ENCODE measurements around the gene FAM9A.
"Not testable (repeated sequence)": the region's sequence is repeated elsewhere in the genome, so short reads cannot be mapped to it uniquely, and the experiment has no call there.

FAM9A gene

DNA sequence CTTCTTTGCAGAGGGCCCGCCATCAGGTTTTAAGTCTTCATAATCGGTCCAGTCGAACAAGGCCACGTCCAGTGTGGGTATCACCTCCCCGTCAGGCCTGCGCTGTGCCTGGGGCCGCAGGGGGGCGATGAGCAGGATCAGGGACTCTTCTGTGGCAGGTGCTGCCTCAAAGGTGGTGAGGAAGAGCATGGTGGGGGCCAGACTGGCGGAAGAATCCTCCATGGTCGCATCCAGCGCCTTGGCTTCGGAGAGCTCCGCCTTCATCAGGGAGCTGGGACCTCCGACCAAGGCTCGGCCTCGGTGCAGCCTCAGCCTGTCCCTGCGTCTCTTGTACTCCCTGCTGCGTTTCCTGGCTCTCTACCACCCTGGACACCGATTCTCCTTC lies 17.5 kb downstream of the FAM9A start:
- in situ Hi-C loops (cut with MboI; ENCODE audit: low sequenced_read_pairs): no loop called here
- DNase-seq (ENCODE audit: low spot score in 2 of 2): no peak
- no peaks in the 10 kb centered on the region for H3K27me3 ChIP-seq (ENCODE audit: low read depth)
- no peak overlapping the region for H3K4me3 ChIP-seq
- H3K4me1 ChIP-seq: no peaks in the 10 kb centered on the region
- H3K9me3 ChIP-seq: no peaks in the 10 kb centered on the region
- no peaks in the 10 kb centered on the region for H3K36me3 ChIP-seq (replicated peaks)

DNA sequence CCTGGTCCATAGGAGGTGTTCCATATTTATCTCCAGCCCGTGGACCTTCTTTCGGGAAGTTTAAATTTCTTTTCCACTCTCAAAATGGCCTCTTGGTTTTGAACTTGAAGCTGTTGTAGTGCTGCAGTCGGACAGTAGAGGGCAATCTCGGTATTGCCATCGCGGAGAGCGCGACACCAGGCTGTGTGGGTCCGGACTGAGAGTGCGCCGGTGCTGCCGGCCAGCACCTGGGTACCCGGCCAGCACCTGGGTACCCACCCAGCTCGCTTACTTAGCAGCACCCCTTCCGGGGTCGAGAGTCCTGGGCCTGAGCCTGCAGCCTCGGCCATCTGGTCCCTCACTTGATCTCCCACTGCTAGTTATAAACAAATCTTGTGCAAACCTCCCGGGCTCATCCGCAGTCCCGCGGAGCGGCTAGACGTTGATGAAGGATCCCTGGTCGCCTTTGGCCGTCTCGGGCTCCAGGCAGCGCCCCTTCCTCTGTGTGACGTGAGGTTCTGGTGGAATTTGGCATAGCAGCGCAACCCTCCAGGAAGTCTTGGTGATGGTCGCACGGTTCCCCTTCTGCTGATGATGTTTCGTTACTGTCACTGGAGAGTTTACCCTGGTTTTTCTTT lies 18.0 kb downstream of the FAM9A start:
- Histone ChIP-seq H3K4me3 (no peak overlapping the region), H3K36me3 (replicated peaks) (no peaks in the 10 kb centered on the region), H3K27me3 (ENCODE audit: low read depth) (no peaks in the 10 kb centered on the region), H3K9me3 (no peaks in the 10 kb centered on the region), H3K4me1 (no peaks in the 10 kb centered on the region)
- in situ Hi-C loops (cut with MboI; ENCODE audit: low sequenced_read_pairs): no loop called here
- DNase-seq (ENCODE audit: low spot score in 2 of 2): peak; percentile 3 to 46

DNA sequence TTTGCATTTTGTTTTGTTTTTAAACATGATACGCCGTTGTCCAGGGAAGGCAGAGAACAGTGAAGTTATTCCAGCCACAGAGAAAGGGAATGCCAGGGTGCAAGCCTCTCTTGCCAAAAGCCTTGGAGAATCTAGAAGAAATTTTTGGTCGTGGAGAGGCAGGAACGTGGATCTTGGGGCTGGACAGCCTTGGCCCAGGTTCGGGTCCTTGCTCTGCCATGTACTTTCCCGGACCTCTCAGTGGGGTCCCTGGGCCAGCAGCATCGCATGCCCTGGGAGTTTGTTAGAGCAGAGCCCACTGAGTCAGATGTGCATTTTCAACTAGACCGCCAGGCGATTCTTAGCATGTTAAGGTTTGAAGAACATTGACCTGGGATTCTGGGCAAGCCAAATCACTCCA lies 18.6 kb downstream of the FAM9A start:
- H3K4me1 ChIP-seq: no peaks in the 10 kb centered on the region
- no peak for DNase-seq (ENCODE audit: low spot score in 2 of 2)
- in situ Hi-C loops (cut with MboI; ENCODE audit: low sequenced_read_pairs): no loop called here
- no peak overlapping the region for H3K4me3 ChIP-seq
- H3K9me3 ChIP-seq: no peaks in the 10 kb centered on the region
- H3K36me3 ChIP-seq (replicated peaks): no peaks in the 10 kb centered on the region
- H3K27me3 ChIP-seq (ENCODE audit: low read depth): no peaks in the 10 kb centered on the region

DNA sequence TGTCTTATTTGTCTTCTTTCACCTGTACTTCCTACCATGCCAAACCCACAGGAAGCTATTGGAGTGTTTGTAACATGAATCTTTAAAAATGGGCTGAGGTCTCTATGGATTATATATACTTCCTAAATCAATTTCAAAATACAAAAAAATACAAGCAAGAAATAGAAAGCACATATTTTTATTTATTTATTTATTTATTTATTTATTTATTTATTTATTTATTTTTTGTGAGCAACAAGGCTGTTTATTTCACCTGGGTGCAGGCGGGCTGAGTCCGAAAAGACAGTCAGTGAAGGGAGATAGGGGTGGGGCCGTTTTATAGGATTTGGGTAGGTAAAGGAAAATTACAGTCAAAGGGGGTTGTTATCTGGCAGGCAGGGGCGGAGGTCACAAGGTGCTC lies 19.3 kb downstream of the FAM9A start:
- H3K4me1 ChIP-seq; H3K9me3 ChIP-seq; H3K27me3 ChIP-seq (ENCODE audit: low read depth); DNase-seq (ENCODE audit: low spot score in 2 of 2); H3K36me3 ChIP-seq (replicated peaks); H3K4me3 ChIP-seq; in situ Hi-C loops (cut with MboI; ENCODE audit: low sequenced_read_pairs): not testable (repeated sequence)

DNA sequence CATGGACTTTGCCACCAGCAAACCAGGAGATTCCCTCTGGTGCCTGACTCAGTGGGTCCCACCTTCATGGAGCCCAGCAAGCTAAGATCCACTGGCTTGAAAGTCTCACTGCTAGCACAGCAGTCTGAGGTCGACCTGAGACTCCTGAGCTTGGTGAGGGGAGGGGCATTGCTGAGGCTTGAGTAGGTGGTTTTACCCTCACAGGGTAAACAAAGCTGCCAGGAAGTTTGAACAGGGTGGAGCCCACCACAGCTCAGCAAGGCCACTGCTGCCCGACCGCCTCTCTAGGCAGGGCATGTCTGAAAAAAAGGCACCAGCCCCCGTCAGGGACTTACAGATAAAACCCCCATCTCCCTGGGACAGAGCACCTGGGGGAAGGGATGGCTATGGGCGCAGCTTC lies 28.1 kb downstream of the FAM9A start:
- in situ Hi-C loops (cut with MboI; ENCODE audit: low sequenced_read_pairs): no loop called here
- Histone ChIP-seq H3K27me3 (ENCODE audit: low read depth) (no peaks in the 10 kb centered on the region), H3K9me3 (no peaks in the 10 kb centered on the region), H3K36me3 (replicated peaks) (no peaks in the 10 kb centered on the region), H3K4me3 (no peak overlapping the region), H3K4me1 (no peaks in the 10 kb centered on the region)
- no peak for DNase-seq (ENCODE audit: low spot score in 2 of 2)

DNA sequence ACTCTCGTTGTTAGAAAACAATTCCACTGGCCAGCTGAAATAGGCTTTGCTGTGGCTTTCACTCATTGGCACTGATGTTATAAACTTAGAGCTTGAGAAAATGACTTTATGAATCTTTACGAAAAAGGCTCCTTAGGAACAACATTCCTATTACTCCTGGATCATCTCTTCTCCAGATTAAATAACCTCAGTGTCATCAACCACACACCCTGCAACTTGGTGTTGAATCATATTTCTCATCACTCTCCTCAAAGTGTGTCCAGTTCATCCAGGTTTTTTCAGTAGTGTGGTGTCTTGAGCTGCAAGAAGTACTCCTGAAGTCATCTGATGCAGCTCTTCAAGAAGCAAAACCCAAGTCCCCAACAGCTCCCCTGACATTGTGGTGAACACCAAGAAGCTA lies 41.2 kb downstream of the FAM9A start:
- in situ Hi-C loops (cut with MboI; ENCODE audit: low sequenced_read_pairs): no loop called here
- Histone ChIP-seq H3K36me3 (replicated peaks) (no peaks in the 10 kb centered on the region), H3K4me1 (no peaks in the 10 kb centered on the region), H3K9me3 (no peaks in the 10 kb centered on the region), H3K4me3 (no peak overlapping the region), H3K27me3 (ENCODE audit: low read depth) (no peaks in the 10 kb centered on the region)
- no peak for DNase-seq (ENCODE audit: low spot score in 2 of 2)

DNA sequence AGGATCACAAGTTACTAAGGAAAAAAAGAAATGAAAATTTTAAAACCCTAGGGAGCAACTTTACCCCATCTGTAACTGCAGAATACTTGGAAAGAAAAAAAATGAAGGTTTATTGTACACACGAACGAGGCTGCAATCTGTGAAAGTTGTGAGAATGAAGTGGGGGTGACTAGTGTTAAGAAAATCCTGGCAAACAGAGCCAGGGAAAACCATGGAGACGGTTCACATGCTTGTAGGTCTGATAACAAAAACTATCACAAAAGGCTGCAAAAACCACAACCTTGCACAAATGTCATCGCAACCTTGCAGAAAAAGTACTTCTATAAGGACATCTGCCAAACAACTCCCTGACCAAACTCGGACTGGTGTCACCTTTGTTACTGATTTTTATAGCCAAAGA lies 42.5 kb downstream of the FAM9A start:
- H3K4me1 ChIP-seq; H3K36me3 ChIP-seq (replicated peaks); H3K4me3 ChIP-seq; H3K9me3 ChIP-seq; H3K27me3 ChIP-seq (ENCODE audit: low read depth); in situ Hi-C loops (cut with MboI; ENCODE audit: low sequenced_read_pairs); DNase-seq (ENCODE audit: low spot score in 2 of 2): not testable (repeated sequence)

DNA sequence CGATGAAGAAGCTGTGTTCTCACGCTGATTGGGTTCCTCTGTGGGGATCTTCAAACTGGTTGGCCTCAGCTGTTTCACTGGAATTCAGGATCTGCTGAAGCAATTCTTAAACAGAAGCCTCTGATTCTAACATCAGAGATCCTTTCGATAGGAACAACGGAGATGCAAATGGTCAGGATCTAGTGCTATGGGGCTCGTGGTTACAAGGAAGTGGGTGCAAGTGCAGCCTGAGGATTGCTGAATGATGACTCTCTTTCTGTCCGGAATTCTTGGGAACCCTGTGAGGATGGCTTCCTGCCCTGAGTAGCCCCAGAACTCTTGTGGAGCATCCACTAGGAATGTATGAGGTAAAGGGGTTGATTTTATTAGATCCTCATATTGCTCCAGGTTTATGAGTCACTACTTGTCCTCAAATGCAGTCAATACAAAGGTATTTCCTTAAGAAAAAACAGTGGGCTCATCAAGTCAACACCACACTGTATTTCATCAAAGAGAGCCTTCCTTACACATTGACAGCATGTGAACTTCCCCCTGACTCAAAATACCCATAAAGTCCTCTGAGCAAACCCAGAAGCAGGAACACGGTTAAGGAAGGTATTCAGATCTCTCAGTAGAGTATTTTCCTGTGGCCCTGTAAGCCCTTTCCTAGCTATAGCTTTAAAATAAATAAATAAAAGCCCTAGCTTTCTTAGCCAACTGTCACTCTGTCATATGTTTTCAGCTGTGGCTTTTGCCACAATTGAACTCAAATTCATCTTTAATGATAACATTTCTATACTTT lies 43.4 kb downstream of the FAM9A start:
- DNase-seq (ENCODE audit: low spot score in 2 of 2); H3K27me3 ChIP-seq (ENCODE audit: low read depth); in situ Hi-C loops (cut with MboI; ENCODE audit: low sequenced_read_pairs); H3K4me1 ChIP-seq; H3K9me3 ChIP-seq; H3K36me3 ChIP-seq (replicated peaks); H3K4me3 ChIP-seq: not testable (repeated sequence)

DNA sequence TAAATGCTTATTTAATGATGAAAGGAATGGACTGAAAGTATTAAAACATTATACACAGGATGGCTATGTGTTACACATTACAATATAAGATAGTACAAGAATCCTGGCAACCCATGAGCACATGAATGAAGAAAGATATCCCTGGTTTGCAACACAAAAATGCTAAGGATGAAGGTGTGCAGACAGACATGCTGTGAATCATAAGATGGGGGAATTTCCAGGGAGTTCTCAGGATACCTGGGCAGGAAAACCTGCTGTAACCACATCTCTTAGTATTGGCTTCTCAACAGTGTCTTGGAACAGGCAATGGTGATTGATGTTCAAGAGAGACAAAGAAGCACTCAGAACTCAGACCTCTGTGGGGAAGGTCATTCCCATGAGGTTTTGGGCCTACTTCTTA lies 45.4 kb downstream of the FAM9A start:
- no peak for DNase-seq (ENCODE audit: low spot score in 2 of 2)
- no peak overlapping the region for H3K4me3 ChIP-seq
- in situ Hi-C loops (cut with MboI; ENCODE audit: low sequenced_read_pairs): no loop called here

DNA sequence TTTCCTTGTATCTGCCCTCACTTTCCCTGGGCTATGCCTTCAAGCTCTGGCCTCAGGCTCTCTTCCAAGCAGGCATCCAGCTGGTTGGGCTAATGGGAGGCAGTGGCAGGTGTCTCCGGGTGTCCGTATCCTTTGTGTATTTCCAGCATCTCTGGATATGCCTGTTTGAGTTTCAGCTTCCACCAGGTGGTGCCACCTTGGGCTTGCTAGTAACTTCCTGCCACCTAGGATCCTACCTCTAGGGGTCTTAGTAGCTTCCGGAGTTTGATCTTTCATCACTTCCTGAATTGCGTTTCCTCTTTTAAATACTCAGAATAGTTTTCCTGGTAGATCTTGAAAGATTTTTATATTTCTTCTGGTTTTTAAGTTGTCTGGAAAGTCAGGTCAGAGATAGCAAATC lies 46.1 kb downstream of the FAM9A start:
- DNase-seq (ENCODE audit: low spot score in 2 of 2): no peak
- no peaks in the 10 kb centered on the region for H3K4me1 ChIP-seq
- in situ Hi-C loops (cut with MboI; ENCODE audit: low sequenced_read_pairs): no loop called here
- H3K9me3 ChIP-seq: no peaks in the 10 kb centered on the region
- H3K36me3 ChIP-seq (replicated peaks): no peaks in the 10 kb centered on the region
- no peaks in the 10 kb centered on the region for H3K27me3 ChIP-seq (ENCODE audit: low read depth)
- H3K4me3 ChIP-seq: no peak overlapping the region

More for the DNA sequence above, 45.4 kb downstream of the FAM9A start:
- no peaks in the 10 kb centered on the region for H3K27me3 ChIP-seq (ENCODE audit: low read depth)
- H3K4me1 ChIP-seq: no peaks in the 10 kb centered on the region
- no peaks in the 10 kb centered on the region for H3K9me3 ChIP-seq
- no peaks in the 10 kb centered on the region for H3K36me3 ChIP-seq (replicated peaks)

DNA sequence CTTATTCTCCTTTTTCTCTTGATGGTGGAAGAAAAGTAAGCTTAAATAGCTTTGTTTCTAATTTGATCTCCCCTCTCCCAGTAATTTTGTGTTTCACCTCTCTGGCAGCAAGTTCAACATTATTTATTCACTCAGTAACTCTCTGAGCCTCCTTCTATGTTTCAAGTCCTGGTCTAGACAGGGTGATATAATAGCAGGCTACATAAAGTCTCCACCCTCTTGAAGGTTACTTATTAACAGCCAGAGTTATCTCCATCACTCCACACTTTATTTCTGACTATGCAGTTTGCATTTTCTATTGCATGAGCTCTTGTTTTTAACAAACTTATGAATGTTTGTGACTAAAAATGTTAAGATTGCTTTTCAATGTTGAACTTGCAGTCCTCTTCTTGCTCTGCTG lies 51.5 kb downstream of the FAM9A start:
- no peak overlapping the region for H3K4me3 ChIP-seq
- in situ Hi-C loops (cut with MboI; ENCODE audit: low sequenced_read_pairs): no loop called here

DNA sequence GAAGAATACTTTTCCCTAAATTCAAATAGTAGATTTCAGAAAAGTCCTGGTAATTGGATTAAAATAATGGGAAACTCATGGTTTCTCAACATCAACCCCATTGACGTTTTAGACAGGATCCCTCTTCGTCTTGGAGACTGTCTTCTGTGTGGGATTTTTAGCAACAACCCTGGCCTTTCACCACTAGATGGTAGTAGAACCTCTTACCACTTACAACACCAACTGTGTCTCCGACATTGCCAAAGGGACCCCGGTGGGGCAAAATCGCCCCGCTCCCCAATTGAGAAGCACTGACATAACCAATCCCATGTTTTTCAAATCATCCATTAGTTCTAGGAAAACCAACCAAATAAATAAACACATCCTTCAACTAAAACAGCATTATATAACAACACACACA lies 52.3 kb downstream of the FAM9A start:
- Histone ChIP-seq H3K4me3 (no peak overlapping the region), H3K27me3 (ENCODE audit: low read depth) (no peaks in the 10 kb centered on the region), H3K9me3 (no peaks in the 10 kb centered on the region), H3K36me3 (replicated peaks) (no peaks in the 10 kb centered on the region), H3K4me1 (no peaks in the 10 kb centered on the region)
- in situ Hi-C loops (cut with MboI; ENCODE audit: low sequenced_read_pairs): no loop called here
- peak in 1 of 2 experiments; percentile 11 for DNase-seq (ENCODE audit: low spot score in 2 of 2)

More for the DNA sequence above, 51.5 kb downstream of the FAM9A start:
- Histone ChIP-seq H3K9me3 (no peaks in the 10 kb centered on the region), H3K4me1 (no peaks in the 10 kb centered on the region), H3K36me3 (replicated peaks) (no peaks in the 10 kb centered on the region), H3K27me3 (ENCODE audit: low read depth) (no peaks in the 10 kb centered on the region)
- no peak for DNase-seq (ENCODE audit: low spot score in 2 of 2)

DNA sequence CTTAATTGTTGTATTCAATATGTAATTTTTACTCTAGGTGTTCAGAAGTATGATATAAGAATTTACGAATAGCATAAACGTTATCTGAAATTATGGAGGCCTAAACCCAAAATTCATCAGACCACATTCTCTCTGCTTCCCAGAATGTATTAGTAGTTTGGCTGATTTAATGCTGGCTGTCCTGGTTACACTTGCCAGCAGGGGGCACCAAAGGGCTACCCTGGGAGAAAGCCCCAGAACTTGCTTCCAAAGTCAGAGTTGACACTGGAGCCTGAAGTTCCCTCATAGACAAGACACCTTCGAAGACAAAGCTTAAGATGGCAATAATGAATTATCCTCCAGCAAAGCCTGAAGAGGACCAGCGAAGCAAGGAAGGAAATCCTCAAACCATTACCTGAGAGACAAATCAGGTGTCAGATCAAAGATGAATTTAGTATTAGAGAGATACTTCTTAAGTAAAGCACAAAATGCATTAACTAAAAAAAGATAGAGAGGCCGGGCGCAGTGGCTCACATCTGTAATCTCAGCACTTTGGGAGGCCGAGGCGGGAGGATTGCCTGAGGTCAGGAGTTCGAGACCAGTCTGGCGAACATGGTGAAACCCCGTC lies 58.0 kb downstream of the FAM9A start:
- no peaks in the 10 kb centered on the region for H3K9me3 ChIP-seq
- no peaks in the 10 kb centered on the region for H3K4me1 ChIP-seq
- in situ Hi-C loops (cut with MboI; ENCODE audit: low sequenced_read_pairs): no loop called here
- H3K27me3 ChIP-seq (ENCODE audit: low read depth): no peaks in the 10 kb centered on the region
- no peaks in the 10 kb centered on the region for H3K36me3 ChIP-seq (replicated peaks)
- peak in 1 of 2 experiments; percentile 74 for DNase-seq (ENCODE audit: low spot score in 2 of 2)
- H3K4me3 ChIP-seq: no peak overlapping the region

DNA sequence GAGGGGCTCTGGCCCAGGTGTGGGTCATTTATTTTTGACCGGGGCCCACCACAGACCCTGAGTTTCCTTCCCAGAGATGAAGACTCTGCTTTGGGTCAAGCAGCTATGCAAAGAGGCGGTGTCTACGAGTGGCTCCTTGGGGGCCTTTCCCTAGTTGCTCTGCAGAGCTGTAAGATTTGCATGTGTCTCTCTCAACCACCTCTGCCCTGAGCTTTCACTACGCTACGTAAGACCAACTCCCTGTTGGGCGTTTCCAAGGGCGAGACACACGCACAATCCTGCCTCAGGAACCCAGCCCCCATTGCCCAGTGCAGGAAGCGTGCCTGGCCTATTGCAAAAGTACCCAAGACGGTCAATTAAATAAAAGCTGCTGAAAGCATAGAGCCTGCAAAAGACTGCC lies 59.2 kb downstream of the FAM9A start:
- Histone ChIP-seq H3K4me1 (no peaks in the 10 kb centered on the region), H3K36me3 (replicated peaks) (no peaks in the 10 kb centered on the region), H3K4me3 (no peak overlapping the region), H3K27me3 (ENCODE audit: low read depth) (no peaks in the 10 kb centered on the region), H3K9me3 (no peaks in the 10 kb centered on the region)
- in situ Hi-C loops (cut with MboI; ENCODE audit: low sequenced_read_pairs): no loop called here
- DNase-seq (ENCODE audit: low spot score in 2 of 2): no peak

All from HAP-1 (cell line).